Measurements from ENCODE around the gene FAM118A.
"Not testable (repeated sequence)": the region's sequence is repeated elsewhere in the genome, so short reads cannot be mapped to it uniquely, and the experiment has no call there.

Gene FAM118A

GRCh38 chr22:45284705-45285262 is 24.9 kb upstream of the FAM118A start, which contains the start of gene UPK3A:
Gene UPK3A (plus strand): TSS chr22:45284949. CDS start chr22:45285014, 65 bp downstream.
- peak in 1 of 2 experiments; percentile 26 for DNase-seq

DNA sequence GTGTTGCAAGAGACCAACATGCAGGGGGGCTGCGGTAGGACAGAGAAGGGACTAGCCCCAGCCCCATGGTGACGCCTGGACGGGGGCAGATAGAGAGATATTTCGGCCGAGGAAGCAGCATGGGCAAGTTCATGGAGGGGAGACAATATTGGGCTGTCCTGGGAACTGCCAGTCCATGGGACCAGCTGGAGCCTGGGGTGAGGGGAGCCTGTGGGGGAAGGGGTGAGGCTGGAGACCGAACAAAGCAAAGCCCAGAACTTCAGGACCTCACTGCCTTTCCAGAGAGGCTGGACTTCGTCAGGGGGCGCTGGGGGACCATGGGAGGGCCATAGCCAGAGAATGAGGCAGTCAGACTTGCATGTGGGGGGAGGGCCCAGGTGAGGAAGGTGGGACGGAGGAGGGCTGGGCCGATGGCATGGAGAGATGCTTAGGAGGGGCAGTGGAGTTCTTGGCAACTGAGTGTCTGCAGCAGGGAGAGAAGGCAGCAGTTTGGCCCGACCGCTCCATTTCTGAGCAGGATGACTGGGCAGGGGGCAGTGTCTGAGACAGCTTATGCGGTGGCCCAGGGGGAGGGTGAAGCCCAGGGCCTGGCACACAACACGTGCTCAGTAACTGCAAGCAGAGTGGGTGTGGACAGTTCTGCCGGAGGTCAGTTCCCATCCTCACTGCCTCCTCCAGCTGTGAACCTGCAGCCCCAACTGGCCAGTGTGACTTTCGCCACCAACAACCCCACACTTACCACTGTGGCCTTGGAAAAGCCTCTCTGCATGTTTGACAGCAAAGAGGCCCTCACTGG is 24.3 kb upstream of the FAM118A start:
- no peak for DNase-seq

DNA sequence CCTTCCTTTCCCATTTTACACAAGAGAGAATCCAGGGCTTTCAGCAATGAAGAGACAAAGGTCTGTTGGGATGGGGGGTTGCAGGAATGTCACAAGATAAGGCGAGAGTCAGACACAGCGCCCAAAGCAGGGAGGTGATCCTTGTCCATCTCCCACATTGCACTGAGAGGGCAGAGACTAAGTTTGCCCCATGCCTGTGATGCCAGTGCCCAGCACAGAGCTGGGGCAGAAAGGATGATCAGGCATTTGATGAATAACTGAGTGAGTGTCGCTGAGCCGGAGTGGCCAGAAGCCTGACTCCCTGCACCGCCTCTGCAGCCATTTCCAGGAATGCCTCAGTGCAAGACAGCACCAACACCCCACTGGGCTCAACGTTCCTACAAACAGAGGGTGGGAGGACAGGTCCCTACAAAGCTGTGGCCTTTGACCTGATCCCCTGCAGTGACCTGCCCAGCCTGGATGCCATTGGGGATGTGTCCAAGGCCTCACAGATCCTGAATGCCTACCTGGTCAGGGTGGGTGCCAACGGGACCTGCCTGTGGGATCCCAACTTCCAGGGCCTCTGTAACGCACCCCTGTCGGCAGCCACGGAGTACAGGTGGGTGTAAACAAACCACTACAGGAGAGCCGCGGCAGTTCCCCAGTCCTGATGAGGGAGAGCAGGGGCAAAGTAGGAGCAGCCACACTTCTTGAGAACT is 22.7 kb upstream of the FAM118A start:
- DNase-seq: no peak

DNA sequence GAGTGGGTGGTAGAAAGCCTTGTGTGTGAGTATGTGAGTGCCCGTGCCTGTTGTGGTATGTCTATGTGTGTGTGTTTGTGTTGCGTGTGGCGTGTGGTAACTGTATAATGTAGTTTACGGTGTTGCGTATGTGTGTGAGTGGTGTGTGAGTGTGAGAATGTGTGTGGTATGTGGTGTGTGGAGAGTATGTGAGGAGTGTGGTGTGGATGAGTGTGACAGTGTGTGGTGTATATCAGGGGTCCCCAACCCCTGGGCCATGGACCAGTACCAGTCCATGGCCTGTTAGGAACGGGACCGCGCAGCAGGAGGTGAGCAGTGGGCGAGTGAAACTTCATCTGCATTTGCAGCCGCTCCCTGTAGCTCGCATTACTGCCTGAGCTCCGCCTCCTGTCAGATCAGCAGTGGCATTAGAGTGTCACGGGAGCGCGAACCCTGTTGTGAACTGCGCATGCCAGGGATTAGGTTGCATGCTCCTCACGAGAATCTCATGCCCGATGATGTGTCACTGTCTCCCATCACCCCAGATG is 19.3 kb upstream of the FAM118A start:
- peak in 1 of 2 experiments; percentile 49 for DNase-seq

DNA sequence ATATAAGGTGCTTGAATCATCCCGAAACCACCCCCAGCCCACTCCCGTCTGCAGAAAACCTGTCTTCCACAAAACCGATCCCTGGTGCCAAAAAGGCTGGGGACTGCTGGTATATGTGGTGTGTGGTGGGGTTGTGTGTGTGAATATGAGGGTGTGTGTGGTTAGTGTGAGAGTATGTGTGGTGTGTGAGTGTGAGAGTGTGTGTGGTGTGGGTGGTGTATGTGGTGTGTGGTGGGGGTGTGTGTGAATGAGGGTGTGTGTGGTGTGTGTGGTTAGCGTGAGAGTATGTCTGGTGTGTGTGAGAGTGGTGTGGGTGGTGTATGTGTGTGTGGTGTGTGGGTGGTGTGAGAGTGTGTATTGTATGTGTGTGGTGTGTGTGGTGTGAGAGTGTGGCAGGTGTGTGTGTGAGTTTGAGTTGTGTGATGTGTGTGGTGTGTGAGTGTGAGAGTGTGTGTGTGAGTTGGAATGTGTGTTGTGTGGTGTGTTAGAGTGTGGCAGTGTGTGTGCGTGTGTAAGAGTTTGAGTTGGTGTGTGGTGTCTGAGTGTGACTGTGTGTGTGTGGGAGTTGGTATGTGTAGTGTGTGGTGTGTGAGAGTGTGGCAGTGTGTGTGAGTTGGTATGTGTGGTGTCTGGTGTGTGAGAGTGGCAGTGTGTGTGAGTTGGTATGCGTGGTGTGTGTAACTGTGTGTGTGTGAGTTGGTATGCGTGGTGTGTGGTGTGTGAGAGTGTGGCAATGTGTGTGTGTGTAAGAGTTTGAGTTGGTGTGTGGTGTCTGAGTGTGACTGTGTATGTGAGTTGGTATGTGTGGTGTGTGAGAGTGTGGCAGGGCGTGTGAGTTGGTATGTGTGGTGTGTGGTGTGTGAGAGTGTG is 18.4 kb upstream of the FAM118A start:
- DNase-seq: no peak

GRCh38 chr22:45291931-45292290 is 17.8 kb upstream of the FAM118A start:
- no peak for DNase-seq

- DNase-seq: no peak
Observed at GRCh38 chr22:45292731-45293442, 16.8 kb upstream of the FAM118A start.

GRCh38 chr22:45294030-45294429 is 15.7 kb upstream of the FAM118A start:
- no peak for DNase-seq

- DNase-seq: not testable (repeated sequence)
Observed at GRCh38 chr22:45295004-45295403, 14.7 kb upstream of the FAM118A start.

- DNase-seq: no peak
Observed at GRCh38 chr22:45295492-45295891, 14.2 kb upstream of the FAM118A start.

DNA sequence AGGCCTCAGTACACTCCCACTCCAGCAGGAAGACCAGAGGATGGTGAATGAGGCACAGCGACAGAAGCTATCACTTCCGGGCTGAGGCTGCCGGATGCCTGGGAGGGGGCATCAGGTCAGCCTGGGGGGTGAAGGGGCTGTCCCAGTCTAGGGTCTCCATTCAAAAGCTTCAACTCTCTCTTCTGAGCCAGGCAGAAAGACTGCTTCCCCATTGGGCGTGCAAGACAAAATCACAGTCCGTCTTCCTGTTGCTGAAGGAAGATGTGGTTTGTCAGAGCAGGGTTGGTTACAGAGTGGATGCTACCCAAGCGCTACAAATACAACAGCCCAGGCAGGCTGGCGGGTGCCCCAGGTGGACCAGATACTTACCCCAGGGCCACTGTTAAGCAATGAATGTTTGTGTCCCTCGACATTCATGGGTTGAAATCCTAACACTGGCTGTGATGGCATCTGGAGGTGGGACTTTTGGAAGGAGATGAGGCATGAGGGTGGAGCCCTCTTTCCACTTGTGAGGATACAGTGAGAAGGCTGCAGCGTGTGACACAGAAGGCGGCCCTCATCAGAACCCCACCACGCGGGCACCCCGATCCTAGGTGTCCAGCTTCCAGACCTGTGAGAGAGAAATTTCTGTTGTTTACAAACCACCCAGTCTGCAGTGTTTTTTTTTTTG is 13.0 kb upstream of the FAM118A start:
- no peak for DNase-seq

GRCh38 chr22:45298934-45299505 is 10.7 kb upstream of the FAM118A start:
- no peak for DNase-seq

GRCh38 chr22:45302751-45303150 is 7.0 kb upstream of the FAM118A start:
- no peak for DNase-seq

DNA sequence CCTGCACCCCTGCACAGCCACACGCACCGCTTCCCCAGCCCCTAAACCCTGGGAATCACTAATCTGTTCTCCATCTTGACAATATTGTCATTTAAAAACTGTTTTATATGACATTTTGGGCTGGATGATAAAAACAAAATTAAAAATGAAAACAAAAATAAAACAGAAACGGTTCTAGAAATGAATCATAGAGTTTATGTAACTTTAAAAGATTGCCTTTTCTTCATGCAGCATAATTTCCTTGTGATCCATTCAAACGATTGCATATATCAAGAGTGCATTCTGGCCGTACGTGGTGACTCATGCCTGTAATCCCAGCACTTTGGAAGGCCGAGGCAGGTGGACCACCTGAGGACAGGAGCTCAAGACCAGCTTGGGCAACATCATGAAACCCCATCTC is 6.6 kb upstream of the FAM118A start:
- DNase-seq: no peak

GRCh38 chr22:45304971-45305370 is 4.8 kb upstream of the FAM118A start:
- DNase-seq: no peak

GRCh38 chr22:45305456-45306075 is 4.2 kb upstream of the FAM118A start:
- no peak for DNase-seq

GRCh38 chr22:45306139-45306538 is 3.6 kb upstream of the FAM118A start:
- DNase-seq: no peak

- DNase-seq: no peak
Observed at GRCh38 chr22:45308391-45308956, 1.3 kb upstream of the FAM118A start.

GRCh38 chr22:45308957-45309421 is 745 bp upstream of the FAM118A start:
- DNase-seq: no peak

DNA sequence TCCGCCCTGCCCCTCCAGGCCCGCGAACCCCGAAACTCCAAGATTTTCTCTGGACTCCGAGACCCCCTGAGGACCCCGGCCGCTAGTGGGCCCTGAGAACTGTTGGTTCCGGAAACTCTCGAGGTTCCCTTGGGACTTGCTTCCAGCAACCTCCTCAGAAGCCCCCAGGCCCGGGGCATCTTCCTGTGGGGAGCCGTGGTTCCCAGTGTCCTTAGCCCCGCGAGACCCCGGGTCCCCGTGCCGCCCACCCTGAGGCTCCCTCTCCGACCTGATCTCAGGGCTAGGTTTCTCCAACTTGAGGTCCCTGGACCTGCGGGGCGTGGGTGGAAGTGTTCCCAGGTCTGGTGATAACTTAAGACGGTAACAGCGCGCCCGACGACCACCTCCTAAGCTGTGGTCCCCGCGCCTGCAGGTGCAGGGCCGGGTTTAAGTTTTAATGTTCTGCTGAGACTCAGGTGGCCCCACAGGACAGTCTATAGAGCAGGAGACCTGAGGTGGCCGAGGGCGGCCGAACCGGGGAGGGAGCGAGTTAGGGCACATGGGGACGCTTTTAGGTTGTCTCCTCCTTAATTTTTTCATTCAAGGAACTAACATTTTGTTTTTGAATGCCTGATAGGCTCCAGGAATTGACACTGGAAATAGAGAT is 720 bp downstream of the FAM118A start:
- DNase-seq: no peak
